NB4 (cell line): ENCODE results near the gene NANOS2.
A peak's percentile ranks its signal among the peaks of the same experiment; 100 is the strongest.

Source experiments
- MYC ChIP-seq: IDR thresholded peaks from 2 replicates; pipeline ENCODE4 v1.6.1; 2011; ENCODE audit warnings: low read depth, low read length
- POLR2A ChIP-seq: IDR thresholded peaks from 2 replicates; pipeline ENCODE4 v1.6.1; 2011; ENCODE audit warnings: mild to moderate bottlenecking; ENCODE audit not compliant: insufficient read length; ENCODE audit errors: extremely low read depth
- TF ChIP-seq, protein P1 (sequence below): IDR thresholded peaks from one replicate; pipeline ENCODE4 v1.5.1; 2012; ENCODE audit warnings: low read depth, low read length
- TF ChIP-seq, protein P2 (sequence below): IDR thresholded peaks from 2 replicates; pipeline ENCODE4 v1.6.1; 2011; ENCODE audit warnings: low read depth, low read length

DNA sequence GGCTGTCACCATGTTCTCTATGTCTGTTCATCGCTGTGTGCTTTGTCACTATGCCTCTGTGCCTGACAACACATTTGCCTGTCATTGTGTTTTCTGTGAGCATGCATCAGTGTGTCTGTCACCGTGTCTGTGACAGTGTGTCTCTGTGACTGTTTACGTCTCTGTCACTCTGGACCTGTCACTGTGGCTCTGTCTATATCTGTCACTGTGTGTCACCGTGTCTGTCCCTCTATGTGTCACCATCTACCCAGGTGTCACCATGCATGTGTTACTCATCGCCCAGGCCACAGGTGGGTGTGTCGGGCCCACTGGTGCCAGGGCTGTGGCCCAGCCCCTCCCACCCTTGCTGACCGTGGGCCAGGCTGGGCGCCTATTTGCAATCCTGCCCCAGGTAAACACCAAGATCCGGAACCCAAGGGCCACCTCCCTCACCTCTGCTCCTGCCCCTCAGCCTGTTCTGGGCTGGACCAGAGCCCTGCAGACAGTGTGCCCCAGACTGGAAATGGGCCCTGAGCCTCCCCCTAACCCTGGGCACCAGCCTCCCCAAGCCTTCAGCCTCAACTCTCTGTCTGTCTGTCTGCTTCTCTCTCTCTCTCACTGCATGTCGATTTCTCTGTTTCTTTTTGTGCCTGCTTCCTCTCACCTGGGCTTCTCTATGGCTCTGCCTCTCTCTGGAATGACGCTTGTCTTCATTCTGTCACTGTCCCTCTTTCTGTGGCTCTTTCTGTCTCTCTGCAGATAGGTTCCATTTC is 36.4 kb downstream of the NANOS2 start:
- TF ChIP-seq, protein P1, sequence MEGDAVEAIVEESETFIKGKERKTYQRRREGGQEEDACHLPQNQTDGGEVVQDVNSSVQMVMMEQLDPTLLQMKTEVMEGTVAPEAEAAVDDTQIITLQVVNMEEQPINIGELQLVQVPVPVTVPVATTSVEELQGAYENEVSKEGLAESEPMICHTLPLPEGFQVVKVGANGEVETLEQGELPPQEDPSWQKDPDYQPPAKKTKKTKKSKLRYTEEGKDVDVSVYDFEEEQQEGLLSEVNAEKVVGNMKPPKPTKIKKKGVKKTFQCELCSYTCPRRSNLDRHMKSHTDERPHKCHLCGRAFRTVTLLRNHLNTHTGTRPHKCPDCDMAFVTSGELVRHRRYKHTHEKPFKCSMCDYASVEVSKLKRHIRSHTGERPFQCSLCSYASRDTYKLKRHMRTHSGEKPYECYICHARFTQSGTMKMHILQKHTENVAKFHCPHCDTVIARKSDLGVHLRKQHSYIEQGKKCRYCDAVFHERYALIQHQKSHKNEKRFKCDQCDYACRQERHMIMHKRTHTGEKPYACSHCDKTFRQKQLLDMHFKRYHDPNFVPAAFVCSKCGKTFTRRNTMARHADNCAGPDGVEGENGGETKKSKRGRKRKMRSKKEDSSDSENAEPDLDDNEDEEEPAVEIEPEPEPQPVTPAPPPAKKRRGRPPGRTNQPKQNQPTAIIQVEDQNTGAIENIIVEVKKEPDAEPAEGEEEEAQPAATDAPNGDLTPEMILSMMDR: no peak
- TF ChIP-seq POLR2A (no peak), MYC (0 out of 2 replicates have a peak, but pooled peaks have one; percentile 27)
- TF ChIP-seq, protein P2, sequence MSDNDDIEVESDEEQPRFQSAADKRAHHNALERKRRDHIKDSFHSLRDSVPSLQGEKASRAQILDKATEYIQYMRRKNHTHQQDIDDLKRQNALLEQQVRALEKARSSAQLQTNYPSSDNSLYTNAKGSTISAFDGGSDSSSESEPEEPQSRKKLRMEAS: no peak
